K562 (cell line): ENCODE data around the gene TFF1. TPM values are rescaled to one million over a fixed set of nuclear protein-coding genes. Genes with fewer than 3 reads are reported as not detected.
A peak's percentile ranks its signal among the peaks of the same experiment; 100 is the strongest.

Experiments
- MEIS2 ChIP-seq: fragments of 450-650 bp; IDR thresholded peaks from 2 replicates; pipeline ENCODE4 v1.6.1; 2014; ENCODE audit warnings: mild to moderate bottlenecking; ENCODE audit not compliant: partially characterized antibody
- POU5F1 ChIP-seq: fragments of 150-350 bp; IDR thresholded peaks from 2 replicates; pipeline ENCODE4 v1.6.1; 2014; ENCODE audit warnings: borderline replicate concordance, low read length, low read depth, mild to moderate bottlenecking; ENCODE audit not compliant: partially characterized antibody
- ZNF12 ChIP-seq: sonication (generic); formaldehyde crosslinking; IDR thresholded peaks from 2 replicates; pipeline ENCODE4 v1.4.0; 2020; ENCODE audit warnings: mild to moderate bottlenecking, missing genetic modification reagents
- ZNF124 ChIP-seq: sonication (generic); formaldehyde crosslinking; IDR thresholded peaks from 2 replicates; pipeline ENCODE4 v1.8.1; 2022; ENCODE audit warnings: missing genetic modification reagents
- ZNF239 ChIP-seq: fragments of 250-450 bp; sonication (Bioruptor Pico); IDR thresholded peaks from 2 replicates; pipeline ENCODE4 v1.4.0; 2020; ENCODE audit warnings: mild to moderate bottlenecking
- ZSCAN32 ChIP-seq: fragments of 450-650 bp; formaldehyde crosslinking; IDR thresholded peaks from 2 replicates; pipeline ENCODE4 v1.4.0; 2020; ENCODE audit warnings: mild to moderate bottlenecking, moderate library complexity
- polyA plus RNA-seq, 8 experiments: library from polyadenylated mRNA; depleted of rRNA in 4 of 8; stranded (reverse) in 5 of 8; unstranded in 3 of 8; fragments of >200 nt; fragmentation: Nextera tagmentation in 2 of 8; fragmentation: Illumina TruSeq in 1 of 8; extraction: Ambion mirVana in 2 of 8; extraction: Trizol in 1 of 8; gene quantifications; 2 replicates each; pipeline versions ENCODE4 v1.2.1 to v1.2.3, GENCODE V29; 2011 to 2014; ENCODE audit warnings: inconsistent platforms in 1 of 8, missing spikeins in 1 of 8
- total RNA-seq, 7 experiments: library from RNA; depleted of rRNA in 6 of 7; stranded (reverse); fragments of >200 nt in 6 of 7; fragmentation: Illumina TruSeq in 2 of 7; extraction: Trizol in 2 of 7; gene quantifications; 2 replicates each; pipeline versions ENCODE4 v1.2.1 to v1.2.3, GENCODE V29; 2011 to 2021; ENCODE audit warnings: low replicate concordance in 1 of 7
- TF ChIP-seq, protein P1 (sequence below): fragments of 450-650 bp; formaldehyde crosslinking; IDR thresholded peaks from 2 replicates; pipeline ENCODE4 v1.4.0; 2020; ENCODE audit warnings: mild to moderate bottlenecking, moderate library complexity
- TF ChIP-seq, protein P2 (sequence below): fragments of 450-650 bp; IDR thresholded peaks from 2 replicates; pipeline ENCODE4 v1.6.1; 2018; ENCODE audit warnings: mild to moderate bottlenecking, low read depth; ENCODE audit not compliant: partially characterized antibody
- TF ChIP-seq, protein P3 (sequence below): fragments of 450-650 bp; IDR thresholded peaks from 2 replicates; pipeline ENCODE4 v1.6.1; 2014; ENCODE audit warnings: low read depth, mild to moderate bottlenecking, moderate library complexity, borderline replicate concordance
- TF ChIP-seq, protein P4 (sequence below), 2 experiments: fragments of 450-650 bp; IDR thresholded peaks; 2 replicates each; pipeline ENCODE4 v1.6.1; 2016
- TF ChIP-seq, protein P5 (sequence below), 2 experiments: fragments of 450-650 bp; formaldehyde crosslinking in 1 of 2; IDR thresholded peaks; 2 replicates each; pipeline versions ENCODE4 v1.4.0 to v1.6.1; 2014 to 2020; ENCODE audit warnings: mild to moderate bottlenecking in 2 of 2, borderline replicate concordance in 1 of 2, low read depth in 1 of 2

Gene TFF1
- total and polyA plus RNA-seq, 9 of the 15 experiments (the other 6 are each of a cell fraction or from before 2014, with no cell fraction given), result 0.31 TPM; not detected in 8

DNA sequence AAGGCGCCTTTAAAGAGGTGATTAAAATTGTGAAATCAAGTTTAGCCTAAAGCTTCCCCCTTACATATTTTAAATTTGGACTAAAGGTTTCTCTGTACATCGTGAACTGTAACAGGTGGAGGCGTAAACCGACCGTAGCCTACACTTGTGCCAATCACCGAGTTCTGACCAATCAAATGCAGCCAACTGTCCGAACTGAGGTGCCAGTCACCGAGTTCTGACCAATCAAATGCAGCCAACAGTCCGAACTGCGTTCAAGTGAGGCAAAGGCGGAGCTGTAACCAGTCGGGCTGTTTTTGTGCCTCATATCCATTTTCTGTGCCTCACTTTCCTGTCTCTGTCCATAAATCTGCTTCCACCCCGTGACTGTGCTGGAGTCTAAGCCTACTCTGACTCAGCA is 7.4 kb downstream of the TFF1 start (continued):
- TF ChIP-seq POU5F1 (no peak), MEIS2 (peak; percentile 32), ZNF12 (CRISPR knock-in tag) (no peak), ZSCAN32 (no peak), ZNF124 (CRISPR knock-in tag) (no peak), ZNF239 (CRISPR knock-in tag) (no peak)
- TF ChIP-seq, protein P1, sequence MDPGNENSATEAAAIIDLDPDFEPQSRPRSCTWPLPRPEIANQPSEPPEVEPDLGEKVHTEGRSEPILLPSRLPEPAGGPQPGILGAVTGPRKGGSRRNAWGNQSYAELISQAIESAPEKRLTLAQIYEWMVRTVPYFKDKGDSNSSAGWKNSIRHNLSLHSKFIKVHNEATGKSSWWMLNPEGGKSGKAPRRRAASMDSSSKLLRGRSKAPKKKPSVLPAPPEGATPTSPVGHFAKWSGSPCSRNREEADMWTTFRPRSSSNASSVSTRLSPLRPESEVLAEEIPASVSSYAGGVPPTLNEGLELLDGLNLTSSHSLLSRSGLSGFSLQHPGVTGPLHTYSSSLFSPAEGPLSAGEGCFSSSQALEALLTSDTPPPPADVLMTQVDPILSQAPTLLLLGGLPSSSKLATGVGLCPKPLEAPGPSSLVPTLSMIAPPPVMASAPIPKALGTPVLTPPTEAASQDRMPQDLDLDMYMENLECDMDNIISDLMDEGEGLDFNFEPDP, result no peak
- TF ChIP-seq, protein P2, sequence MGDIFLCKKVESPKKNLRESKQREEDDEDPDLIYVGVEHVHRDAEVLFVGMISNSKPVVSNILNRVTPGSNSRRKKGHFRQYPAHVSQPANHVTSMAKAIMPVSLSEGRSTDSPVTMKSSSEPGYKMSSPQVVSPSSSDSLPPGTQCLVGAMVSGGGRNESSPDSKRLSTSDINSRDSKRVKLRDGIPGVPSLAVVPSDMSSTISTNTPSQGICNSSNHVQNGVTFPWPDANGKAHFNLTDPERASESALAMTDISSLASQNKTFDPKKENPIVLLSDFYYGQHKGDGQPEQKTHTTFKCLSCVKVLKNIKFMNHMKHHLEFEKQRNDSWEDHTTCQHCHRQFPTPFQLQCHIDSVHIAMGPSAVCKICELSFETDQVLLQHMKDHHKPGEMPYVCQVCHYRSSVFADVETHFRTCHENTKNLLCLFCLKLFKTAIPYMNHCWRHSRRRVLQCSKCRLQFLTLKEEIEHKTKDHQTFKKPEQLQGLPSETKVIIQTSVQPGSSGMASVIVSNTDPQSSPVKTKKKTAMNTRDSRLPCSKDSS, result no peak
- TF ChIP-seq, protein P3, sequence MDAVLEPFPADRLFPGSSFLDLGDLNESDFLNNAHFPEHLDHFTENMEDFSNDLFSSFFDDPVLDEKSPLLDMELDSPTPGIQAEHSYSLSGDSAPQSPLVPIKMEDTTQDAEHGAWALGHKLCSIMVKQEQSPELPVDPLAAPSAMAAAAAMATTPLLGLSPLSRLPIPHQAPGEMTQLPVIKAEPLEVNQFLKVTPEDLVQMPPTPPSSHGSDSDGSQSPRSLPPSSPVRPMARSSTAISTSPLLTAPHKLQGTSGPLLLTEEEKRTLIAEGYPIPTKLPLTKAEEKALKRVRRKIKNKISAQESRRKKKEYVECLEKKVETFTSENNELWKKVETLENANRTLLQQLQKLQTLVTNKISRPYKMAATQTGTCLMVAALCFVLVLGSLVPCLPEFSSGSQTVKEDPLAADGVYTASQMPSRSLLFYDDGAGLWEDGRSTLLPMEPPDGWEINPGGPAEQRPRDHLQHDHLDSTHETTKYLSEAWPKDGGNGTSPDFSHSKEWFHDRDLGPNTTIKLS, result no peak
- TF ChIP-seq, protein P4, sequence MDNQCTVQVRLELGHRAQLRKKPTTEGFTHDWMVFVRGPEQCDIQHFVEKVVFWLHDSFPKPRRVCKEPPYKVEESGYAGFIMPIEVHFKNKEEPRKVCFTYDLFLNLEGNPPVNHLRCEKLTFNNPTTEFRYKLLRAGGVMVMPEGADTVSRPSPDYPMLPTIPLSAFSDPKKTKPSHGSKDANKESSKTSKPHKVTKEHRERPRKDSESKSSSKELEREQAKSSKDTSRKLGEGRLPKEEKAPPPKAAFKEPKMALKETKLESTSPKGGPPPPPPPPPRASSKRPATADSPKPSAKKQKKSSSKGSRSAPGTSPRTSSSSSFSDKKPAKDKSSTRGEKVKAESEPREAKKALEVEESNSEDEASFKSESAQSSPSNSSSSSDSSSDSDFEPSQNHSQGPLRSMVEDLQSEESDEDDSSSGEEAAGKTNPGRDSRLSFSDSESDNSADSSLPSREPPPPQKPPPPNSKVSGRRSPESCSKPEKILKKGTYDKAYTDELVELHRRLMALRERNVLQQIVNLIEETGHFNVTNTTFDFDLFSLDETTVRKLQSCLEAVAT (IDR thresholded peaks at IDR 0.05), result no peak
- TF ChIP-seq, protein P5, sequence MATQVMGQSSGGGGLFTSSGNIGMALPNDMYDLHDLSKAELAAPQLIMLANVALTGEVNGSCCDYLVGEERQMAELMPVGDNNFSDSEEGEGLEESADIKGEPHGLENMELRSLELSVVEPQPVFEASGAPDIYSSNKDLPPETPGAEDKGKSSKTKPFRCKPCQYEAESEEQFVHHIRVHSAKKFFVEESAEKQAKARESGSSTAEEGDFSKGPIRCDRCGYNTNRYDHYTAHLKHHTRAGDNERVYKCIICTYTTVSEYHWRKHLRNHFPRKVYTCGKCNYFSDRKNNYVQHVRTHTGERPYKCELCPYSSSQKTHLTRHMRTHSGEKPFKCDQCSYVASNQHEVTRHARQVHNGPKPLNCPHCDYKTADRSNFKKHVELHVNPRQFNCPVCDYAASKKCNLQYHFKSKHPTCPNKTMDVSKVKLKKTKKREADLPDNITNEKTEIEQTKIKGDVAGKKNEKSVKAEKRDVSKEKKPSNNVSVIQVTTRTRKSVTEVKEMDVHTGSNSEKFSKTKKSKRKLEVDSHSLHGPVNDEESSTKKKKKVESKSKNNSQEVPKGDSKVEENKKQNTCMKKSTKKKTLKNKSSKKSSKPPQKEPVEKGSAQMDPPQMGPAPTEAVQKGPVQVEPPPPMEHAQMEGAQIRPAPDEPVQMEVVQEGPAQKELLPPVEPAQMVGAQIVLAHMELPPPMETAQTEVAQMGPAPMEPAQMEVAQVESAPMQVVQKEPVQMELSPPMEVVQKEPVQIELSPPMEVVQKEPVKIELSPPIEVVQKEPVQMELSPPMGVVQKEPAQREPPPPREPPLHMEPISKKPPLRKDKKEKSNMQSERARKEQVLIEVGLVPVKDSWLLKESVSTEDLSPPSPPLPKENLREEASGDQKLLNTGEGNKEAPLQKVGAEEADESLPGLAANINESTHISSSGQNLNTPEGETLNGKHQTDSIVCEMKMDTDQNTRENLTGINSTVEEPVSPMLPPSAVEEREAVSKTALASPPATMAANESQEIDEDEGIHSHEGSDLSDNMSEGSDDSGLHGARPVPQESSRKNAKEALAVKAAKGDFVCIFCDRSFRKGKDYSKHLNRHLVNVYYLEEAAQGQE (IDR thresholded peaks at IDR 0.05; ENCODE audit: borderline replicate concordance), result no peak
- TF ChIP-seq, protein P5 (CRISPR knock-in tag; IDR thresholded peaks at IDR 0.05; ENCODE audit: low read depth), result no peak
